NCI-H2107 treated with DMSO at 0.1 percent for 48 hours (cell line): Measurements from ENCODE around the gene ABCA1.
"Not testable (repeated sequence)": the region's sequence is repeated elsewhere in the genome, so short reads cannot be mapped to it uniquely, and the experiment has no call there.

Source experiments
- DNase-seq: peaks from one replicate; lab custom pipeline; 2025; ENCODE audit not compliant: unreplicated experiment; lab: John Stamatoyannopoulos, UW

Gene ABCA1

GRCh38 chr9:104871961-104872527 is 55.9 kb downstream of the ABCA1 start:
- no peak for DNase-seq

- no peak for DNase-seq
These were observed 58.1 kb downstream of the ABCA1 start for GRCh38 chr9:104869811-104870210.

GRCh38 chr9:104868687-104869404 is 59.1 kb downstream of the ABCA1 start:
- peak; percentile 78 for DNase-seq

GRCh38 chr9:104868303-104868686 is 59.7 kb downstream of the ABCA1 start:
- no peak for DNase-seq

- DNase-seq: no peak
These were observed 61.8 kb downstream of the ABCA1 start for GRCh38 chr9:104866191-104866590.

GRCh38 chr9:104864675-104865104 is 63.3 kb downstream of the ABCA1 start:
- no peak for DNase-seq

- peak; percentile 66 for DNase-seq
These were observed 64.6 kb downstream of the ABCA1 start for GRCh38 chr9:104863180-104863883.

- peak; percentile 87 for DNase-seq
These were observed 66.6 kb downstream of the ABCA1 start for GRCh38 chr9:104861397-104861796.

- no peak for DNase-seq
These were observed 67.7 kb downstream of the ABCA1 start for GRCh38 chr9:104860263-104860662.

- no peak for DNase-seq
These were observed 69.1 kb downstream of the ABCA1 start for GRCh38 chr9:104858846-104859245.

- no peak for DNase-seq
These were observed 69.7 kb downstream of the ABCA1 start for GRCh38 chr9:104858271-104858670.

GRCh38 chr9:104856413-104856941 is 71.5 kb downstream of the ABCA1 start:
- peak; percentile 77 for DNase-seq

GRCh38 chr9:104855807-104856206 is 72.1 kb downstream of the ABCA1 start:
- peak; percentile 48 for DNase-seq

- DNase-seq: not testable (repeated sequence)
These were observed 72.7 kb downstream of the ABCA1 start for GRCh38 chr9:104855258-104855657.

- DNase-seq: peak; percentile 83
These were observed 73.3 kb downstream of the ABCA1 start for GRCh38 chr9:104854613-104855012.

- DNase-seq: no peak
These were observed 74.3 kb downstream of the ABCA1 start for GRCh38 chr9:104853683-104854082.

- no peak for DNase-seq
These were observed 74.8 kb downstream of the ABCA1 start for GRCh38 chr9:104853159-104853558.

- DNase-seq: no peak
These were observed 76.4 kb downstream of the ABCA1 start for GRCh38 chr9:104851546-104851920.

- no peak for DNase-seq
These were observed 77.0 kb downstream of the ABCA1 start for GRCh38 chr9:104850786-104851545.

GRCh38 chr9:104849023-104849422 is 78.9 kb downstream of the ABCA1 start:
- DNase-seq: no peak

GRCh38 chr9:104844710-104845109 is 83.2 kb downstream of the ABCA1 start:
- no peak for DNase-seq
